ENCODE data around the gene GOLGA6D. TPM values are rescaled to one million over a fixed set of nuclear protein-coding genes. Genes with fewer than 3 reads are reported as not detected.
"Not testable (repeated sequence)": the region's sequence is repeated elsewhere in the genome, so short reads cannot be mapped to it uniquely, and the experiment has no call there.

GOLGA6D gene
- total RNA-seq, 2 donors from 2014 or later, result not detected

DNA sequence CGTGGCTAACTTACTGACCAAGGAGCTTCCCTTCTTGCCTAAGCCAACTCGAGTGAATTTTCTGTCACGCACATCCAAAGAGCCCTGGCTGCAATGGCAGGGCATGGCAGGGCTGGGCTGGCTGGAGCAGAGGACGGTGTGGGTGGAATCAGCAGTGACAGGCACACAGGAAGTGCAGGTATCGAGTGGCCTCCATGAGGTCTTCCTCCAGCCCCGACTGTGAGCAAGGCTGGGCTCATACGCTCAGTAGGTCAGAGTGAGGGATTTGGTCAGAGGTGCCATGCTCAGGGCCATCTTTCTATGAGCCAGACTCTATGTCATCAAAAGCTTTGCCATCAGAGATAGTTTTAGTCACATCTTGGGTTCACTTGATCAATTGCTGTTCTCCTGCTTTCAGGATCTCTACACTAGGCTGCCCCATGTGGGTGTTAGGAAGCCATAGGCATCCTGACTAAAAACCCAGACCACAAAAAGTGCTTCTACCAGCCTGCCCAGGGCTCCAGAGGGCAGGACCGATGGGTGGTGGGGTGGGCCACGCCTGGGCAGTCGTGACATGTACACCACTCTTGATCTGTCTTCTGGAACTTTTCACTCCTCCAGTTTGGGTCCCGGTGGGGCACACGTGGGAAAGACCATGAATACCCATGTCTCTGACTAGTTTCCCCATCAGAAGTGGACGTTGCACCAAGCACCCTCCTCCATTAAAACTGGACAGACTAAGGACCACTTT is 30.6 kb downstream of the GOLGA6D start:
- DNase-seq (ENCODE audit: low spot score) (no peak), ATAC-seq (ENCODE audit: insufficient number of reproducible peaks, low FRiP score, low read depth) (no peak)
- TF ChIP-seq, protein P1, sequence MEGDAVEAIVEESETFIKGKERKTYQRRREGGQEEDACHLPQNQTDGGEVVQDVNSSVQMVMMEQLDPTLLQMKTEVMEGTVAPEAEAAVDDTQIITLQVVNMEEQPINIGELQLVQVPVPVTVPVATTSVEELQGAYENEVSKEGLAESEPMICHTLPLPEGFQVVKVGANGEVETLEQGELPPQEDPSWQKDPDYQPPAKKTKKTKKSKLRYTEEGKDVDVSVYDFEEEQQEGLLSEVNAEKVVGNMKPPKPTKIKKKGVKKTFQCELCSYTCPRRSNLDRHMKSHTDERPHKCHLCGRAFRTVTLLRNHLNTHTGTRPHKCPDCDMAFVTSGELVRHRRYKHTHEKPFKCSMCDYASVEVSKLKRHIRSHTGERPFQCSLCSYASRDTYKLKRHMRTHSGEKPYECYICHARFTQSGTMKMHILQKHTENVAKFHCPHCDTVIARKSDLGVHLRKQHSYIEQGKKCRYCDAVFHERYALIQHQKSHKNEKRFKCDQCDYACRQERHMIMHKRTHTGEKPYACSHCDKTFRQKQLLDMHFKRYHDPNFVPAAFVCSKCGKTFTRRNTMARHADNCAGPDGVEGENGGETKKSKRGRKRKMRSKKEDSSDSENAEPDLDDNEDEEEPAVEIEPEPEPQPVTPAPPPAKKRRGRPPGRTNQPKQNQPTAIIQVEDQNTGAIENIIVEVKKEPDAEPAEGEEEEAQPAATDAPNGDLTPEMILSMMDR (IDR thresholded peaks at IDR 0.05), result no peak
- no peak overlapping the region for H3K4me3 ChIP-seq
- H3K4me1 ChIP-seq (ENCODE audit: control insufficient read depth in 1 of 2, low read depth in 2 of 2), result no peaks in the 10 kb centered on the region
- no peaks in the 10 kb centered on the region for H3K36me3 ChIP-seq
- H3K9me3 ChIP-seq, result no peaks in the 10 kb centered on the region
- no peaks in the 10 kb centered on the region for H3K27me3 ChIP-seq (replicated peaks; ENCODE audit: insufficient read depth)
- no peak overlapping the region for H3K27ac ChIP-seq

DNA sequence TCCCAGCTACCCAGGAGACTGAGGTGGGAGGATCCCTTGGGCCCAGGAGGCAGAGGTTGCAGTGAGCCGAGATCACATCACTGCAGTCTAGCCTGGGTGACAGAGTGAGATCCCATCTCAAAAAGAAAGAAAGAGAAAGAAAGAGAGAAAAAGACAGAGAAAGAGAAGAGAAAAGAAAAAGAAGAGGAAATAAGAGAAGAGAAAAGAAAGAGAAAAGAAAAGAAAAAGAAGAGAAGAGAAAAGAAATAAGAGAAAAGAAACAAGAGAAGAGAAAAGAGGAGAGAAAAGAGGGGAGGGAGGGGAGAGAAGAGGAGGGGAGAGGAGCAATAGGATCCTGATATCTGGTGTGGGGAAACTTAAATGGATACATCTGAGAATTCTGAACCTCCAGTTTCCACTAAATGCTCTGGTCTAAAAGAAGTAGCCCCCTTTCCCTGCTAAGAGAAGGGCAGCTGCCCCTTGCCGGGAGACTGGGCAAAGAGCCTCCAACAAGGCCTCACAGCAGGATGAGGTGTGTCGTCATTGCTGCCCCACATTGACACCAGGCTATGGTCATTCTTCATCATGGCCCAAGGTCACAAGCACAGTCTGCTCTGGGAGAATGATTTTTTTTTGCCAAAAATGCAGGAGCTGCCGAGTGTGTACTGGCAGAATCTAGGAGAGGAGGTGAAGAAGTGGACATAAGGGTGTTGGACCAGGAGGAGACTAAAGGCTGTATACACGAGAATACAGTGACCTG is 32.1 kb downstream of the GOLGA6D start:
- no peaks in the 10 kb centered on the region for H3K4me1 ChIP-seq (ENCODE audit: control insufficient read depth in 1 of 2, low read depth in 2 of 2)
- no peaks in the 10 kb centered on the region for H3K27me3 ChIP-seq (replicated peaks; ENCODE audit: insufficient read depth)
- TF ChIP-seq, protein P1 (IDR thresholded peaks at IDR 0.05), result no peak
- H3K36me3 ChIP-seq, result no peaks in the 10 kb centered on the region
- H3K27ac ChIP-seq, result no peak overlapping the region
- DNase-seq (ENCODE audit: low spot score) (no peak), ATAC-seq (ENCODE audit: insufficient number of reproducible peaks, low FRiP score, low read depth) (no peak)
- H3K4me3 ChIP-seq, result no peak overlapping the region
- H3K9me3 ChIP-seq, result no peaks in the 10 kb centered on the region

DNA sequence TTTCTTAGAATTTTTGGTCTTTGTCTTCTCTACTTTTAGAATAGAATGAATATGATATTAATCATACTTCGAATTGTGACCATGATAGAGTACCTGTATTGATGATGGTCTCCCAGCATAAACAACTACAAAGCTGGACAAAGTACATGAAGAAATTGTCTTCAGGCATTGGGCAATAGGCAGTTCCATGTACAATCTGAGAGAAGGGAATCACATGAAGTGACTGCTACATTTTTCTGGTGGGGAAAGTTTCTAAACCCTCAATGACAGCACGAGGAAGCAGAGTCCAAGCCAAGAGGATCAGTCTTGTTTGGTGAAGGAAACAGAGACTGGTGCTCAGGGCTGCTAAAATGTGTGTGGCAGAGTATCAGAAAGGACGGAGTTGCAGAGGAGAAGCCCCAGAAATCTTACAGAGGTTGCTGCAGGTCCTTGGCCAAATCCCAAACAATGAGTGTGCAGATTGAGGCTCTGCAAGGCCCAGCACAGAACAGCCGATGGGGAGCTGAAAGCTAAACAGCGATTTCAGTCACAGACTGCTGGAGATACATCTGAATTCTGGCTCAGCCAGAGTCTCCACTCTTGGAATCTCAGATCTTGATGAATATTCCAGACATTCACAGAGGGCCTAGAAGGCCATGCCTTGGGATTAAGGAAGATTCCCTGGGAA is 36.7 kb downstream of the GOLGA6D start:
- ATAC-seq (ENCODE audit: insufficient number of reproducible peaks, low FRiP score, low read depth); H3K36me3 ChIP-seq; H3K27me3 ChIP-seq (replicated peaks; ENCODE audit: insufficient read depth); DNase-seq (ENCODE audit: low spot score); H3K4me3 ChIP-seq; H3K27ac ChIP-seq; H3K4me1 ChIP-seq (ENCODE audit: control insufficient read depth in 1 of 2, low read depth in 2 of 2); H3K9me3 ChIP-seq: not testable (repeated sequence)

DNA sequence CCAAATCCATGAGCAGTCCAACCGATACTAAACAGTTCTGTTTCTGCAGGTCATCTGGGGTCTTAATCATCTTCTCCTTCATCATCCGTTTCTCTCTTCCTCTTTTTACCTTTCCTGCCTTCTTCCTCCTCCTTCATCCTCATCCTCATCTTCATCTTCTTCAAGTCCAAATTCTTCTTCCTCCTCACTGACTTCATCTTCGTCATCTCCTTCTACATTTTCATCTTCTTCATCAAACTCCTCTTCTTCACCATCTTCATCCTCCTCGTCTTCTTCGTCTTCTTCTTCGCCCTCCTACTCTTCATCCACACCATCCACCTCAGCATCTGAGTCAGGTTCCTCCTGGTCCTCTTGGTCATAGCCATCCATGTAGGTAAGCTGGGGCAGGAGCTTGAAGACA is 39.1 kb downstream of the GOLGA6D start:
- H3K27me3 ChIP-seq (replicated peaks; ENCODE audit: insufficient read depth), result no peaks in the 10 kb centered on the region
- H3K4me3 ChIP-seq, result no peak overlapping the region
- ATAC-seq (ENCODE audit: insufficient number of reproducible peaks, low FRiP score, low read depth) (no peak), DNase-seq (ENCODE audit: low spot score) (no peak)
- no peaks in the 10 kb centered on the region for H3K4me1 ChIP-seq (ENCODE audit: control insufficient read depth in 1 of 2, low read depth in 2 of 2)
- no peak overlapping the region for H3K27ac ChIP-seq
- no peaks in the 10 kb centered on the region for H3K9me3 ChIP-seq
- H3K36me3 ChIP-seq, result no peaks in the 10 kb centered on the region
- TF ChIP-seq, protein P1 (IDR thresholded peaks at IDR 0.05), result no peak

DNA sequence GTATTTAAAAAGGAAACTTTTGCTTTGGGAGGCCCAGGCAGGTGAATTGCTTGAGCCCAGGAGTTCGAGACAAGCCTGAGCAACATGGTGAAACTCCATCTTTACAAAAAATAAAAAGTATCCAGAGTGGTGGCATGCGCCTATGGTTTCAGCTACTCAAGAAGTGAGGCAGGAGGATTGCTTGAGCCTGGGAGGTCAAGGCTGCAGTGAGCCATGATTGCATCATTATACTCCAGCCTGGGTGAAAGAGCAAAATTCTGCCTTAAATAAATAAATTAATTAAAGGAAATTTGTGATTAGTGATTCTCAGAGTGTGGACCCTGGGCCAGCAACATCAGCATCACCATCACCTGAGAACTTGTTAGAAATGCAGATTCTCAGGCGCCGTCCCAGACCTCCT is 43.3 kb downstream of the GOLGA6D start:
- H3K4me1 ChIP-seq (ENCODE audit: control insufficient read depth in 1 of 2, low read depth in 2 of 2), result no peaks in the 10 kb centered on the region
- H3K4me3 ChIP-seq, result no peak overlapping the region
- no peaks in the 10 kb centered on the region for H3K27me3 ChIP-seq (replicated peaks; ENCODE audit: insufficient read depth)
- H3K27ac ChIP-seq, result no peak overlapping the region
- TF ChIP-seq, protein P1 (IDR thresholded peaks at IDR 0.05), result no peak
- ATAC-seq (ENCODE audit: insufficient number of reproducible peaks, low FRiP score, low read depth) (no peak), DNase-seq (ENCODE audit: low spot score) (no peak)
- no peaks in the 10 kb centered on the region for H3K36me3 ChIP-seq
- H3K9me3 ChIP-seq, result no peaks in the 10 kb centered on the region

Data from thoracic aorta (tissue), 2 donors.